Measurements from ENCODE around the gene TGFB2. TPM values are rescaled to one million over a fixed set of nuclear protein-coding genes. Genes with fewer than 3 reads are reported as not detected.

TGFB2 gene
- total RNA-seq, 1 donor from 2014 or later, result 46.8 TPM

DNA sequence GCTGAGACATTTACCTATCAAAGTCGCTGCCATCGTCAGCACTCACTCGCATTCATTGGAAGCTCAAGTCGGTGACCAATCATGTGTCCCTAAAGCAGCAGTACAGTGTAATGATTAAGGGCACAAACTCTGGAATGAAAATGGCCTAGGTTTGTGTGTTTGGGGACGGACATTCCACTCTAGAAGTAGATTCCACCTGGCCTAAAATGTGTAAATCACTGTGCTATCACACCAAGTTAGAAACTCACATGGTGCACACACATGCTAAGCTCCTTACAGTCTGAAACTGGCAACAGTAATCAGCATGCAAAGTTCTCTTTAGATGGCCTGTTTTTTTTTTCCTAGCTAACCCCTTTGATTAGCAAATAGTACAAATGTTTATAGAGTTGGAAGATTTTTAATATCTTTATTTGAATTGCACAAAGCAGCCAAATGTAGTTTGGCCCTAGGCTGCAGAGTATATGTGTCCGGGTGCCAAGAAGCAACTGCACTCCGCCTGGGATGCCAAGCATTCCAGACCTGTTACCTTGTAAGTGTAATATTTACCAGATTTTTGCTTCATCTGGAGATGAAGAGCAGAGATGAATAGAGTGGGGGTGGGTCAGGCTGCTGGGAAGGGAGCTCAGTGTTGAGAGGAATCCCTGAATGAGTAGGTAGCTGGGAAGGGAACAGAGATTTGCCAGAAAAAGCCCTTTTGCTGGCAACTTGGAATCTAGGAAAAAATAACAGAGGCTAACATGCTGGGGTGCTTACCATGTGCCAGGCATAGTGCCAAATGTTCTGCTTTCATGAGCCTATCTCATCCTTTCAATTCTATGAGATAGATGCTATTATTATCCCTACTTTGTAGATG is 35.2 kb downstream of the TGFB2 start:
- intact Hi-C loops (cut with DNase I), result no loop called here
- DNase-seq (ENCODE audit: low spot score) (no peak), ATAC-seq (no peak)

DNA sequence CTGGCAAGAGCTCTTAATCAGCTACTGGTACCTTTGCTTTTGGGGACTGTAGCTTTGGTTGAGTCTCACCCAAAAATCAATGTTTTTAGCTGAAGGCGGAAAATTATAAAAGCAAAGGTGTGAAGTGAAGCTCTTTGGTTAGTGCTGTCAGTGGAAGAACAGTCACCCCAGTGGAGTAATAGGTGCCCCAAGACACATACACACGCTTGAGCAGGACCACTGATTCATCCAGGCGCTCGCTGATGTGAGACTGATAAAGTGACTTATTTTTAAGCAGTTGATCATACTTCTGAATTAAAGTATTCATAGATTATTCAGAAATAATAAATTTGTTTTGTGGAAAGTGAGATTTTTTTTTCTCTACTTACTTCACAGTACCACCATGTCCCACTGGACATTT is 37.1 kb downstream of the TGFB2 start:
- DNase-seq (ENCODE audit: low spot score) (no peak), ATAC-seq (no peak)
- intact Hi-C loops (cut with DNase I), result no loop called here

DNA sequence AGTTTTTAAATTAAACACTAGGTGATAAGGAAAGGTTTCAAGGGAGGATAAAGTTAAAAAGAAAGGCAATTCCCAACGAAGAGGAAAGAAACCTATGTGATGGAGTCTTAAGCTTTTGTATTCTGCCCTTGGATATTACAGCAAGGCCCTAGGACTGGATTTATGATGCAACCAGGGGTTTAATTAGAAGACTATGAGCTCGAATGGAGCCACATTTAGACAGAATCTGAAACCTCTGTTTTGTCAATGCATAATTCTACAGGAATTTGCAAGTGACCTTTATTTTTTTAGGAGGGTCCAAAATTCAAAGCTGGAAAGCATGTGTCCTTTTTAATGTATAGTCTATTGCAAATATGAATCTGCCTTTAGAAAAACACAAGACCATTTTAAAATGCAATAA is 37.9 kb downstream of the TGFB2 start:
- DNase-seq (ENCODE audit: low spot score), result no peak
- intact Hi-C loops (cut with DNase I), result no loop called here
- ATAC-seq, result no peak

DNA sequence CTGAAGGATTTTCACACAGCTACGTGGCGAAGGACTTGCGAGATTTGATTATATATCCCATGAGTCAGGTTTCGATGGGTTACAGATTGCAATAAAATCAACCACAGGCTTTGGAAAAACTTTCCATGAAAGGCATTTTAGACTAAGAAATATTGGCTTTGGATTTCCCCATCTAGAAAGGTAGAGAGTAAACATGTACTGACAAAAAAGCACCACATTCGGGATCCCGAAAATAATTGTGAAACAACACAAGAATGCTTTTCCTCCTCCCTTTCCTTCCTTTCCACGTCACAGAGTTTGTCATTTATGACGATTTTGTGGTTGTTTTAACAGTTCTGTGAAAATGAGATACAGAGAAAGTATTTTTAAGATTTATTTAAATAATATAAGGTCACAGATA is 38.5 kb downstream of the TGFB2 start:
- intact Hi-C loops (cut with DNase I), result no loop called here
- DNase-seq (ENCODE audit: low spot score) (no peak), ATAC-seq (no peak)

DNA sequence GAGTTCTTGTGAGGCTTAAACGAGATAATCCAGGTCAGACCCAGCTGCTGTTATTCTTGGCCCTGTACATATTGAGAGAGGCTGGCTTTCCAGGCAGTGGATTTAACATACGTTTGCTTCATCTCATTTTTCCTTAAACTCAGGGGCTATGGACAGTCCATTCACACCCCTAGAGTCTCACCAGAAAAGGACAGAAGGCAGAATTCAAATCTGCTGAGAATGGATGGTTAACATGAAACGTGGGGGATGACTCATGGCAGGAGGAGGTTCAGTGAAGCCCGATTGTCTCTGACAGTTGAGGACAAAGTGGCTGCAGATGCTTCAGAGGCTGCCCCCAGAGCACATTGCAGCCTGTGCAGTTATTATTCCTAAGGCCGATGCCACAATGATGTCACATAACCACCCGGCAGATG is 39.5 kb downstream of the TGFB2 start:
- intact Hi-C loops (cut with DNase I), result no loop called here
- ATAC-seq (no peak), DNase-seq (ENCODE audit: low spot score) (no peak)

DNA sequence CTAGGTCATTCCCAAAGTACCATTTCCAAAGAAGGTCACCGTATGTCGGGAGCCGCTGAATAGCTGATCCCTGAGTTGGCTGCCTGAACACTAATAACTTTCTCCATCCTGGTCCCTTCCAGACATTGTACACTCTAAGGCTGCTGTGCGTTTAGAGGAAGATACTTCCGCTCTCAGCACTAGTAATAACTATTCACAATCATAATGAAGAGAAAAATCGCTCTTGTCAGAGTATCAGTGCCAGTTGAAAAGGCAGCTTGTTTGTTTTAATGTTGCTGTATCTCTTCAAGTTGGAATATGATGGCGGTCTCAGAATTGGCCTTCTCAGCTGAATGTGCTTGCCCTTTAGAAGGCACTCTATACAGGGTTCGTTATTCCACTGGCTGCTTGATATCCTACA is 43.5 kb downstream of the TGFB2 start:
- intact Hi-C loops (cut with DNase I), result no loop called here
- no peak for DNase-seq (ENCODE audit: low spot score)
- no peak for ATAC-seq

DNA sequence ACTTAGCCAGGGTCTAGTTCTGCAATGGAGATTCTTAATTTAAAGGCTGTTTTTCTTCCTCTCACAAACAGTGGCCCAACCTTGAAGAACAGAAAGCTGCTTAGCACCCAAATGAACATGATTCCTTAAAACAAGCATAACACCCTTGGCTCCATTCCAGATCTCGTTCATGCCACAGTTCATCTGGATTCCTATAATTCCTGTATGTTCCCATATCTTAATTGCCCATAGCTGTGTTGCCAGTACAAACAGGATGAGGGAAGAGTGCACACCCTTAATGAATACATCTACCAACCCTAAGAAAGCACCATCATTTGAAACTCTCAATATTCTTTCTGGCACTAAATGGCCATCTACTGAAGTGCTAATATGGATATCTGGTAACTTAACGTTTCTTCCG is 45.5 kb downstream of the TGFB2 start:
- ATAC-seq (no peak), DNase-seq (ENCODE audit: low spot score) (no peak)
- intact Hi-C loops (cut with DNase I), result no loop called here

DNA sequence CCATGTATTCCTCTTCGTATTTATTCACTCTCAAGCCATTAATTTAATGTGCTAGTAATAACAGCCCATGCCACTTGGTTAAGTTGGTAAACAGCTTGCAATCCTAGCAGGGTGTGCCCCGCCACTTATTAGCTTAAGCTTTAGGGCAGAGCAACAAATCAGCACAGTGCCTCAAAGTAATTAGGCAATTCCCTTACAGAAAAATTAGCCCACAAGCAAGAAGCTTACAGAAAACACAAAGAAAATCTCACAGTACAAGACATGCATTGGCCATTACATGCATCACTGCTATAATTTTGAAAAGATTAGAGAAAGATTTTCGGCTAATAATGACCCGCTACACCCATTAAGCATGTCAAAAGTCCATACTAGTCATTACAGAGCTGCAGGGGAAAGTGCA is 47.6 kb downstream of the TGFB2 start:
- DNase-seq (ENCODE audit: low spot score) (no peak), ATAC-seq (no peak)
- intact Hi-C loops (cut with DNase I), result no loop called here

DNA sequence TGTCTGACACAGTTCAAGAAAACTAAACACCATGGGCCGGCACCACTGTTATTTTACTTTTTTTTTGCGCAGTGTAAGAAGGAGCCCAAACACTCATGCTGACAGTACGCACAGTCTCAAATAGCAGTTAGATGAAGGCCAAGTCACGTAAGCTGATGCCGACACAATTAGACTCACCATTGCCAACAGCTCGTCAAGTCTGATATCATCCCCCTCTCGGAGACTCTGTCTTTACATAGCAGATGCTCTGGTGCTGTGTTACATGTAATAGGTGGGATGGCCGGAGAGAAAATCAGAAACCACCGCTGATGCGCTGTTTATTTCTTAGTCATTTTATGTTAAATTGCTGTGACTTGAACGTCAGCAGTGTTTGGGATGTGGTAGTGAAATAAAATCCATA is 49.3 kb downstream of the TGFB2 start:
- DNase-seq (ENCODE audit: low spot score), result no peak
- peak; percentile 76 for ATAC-seq
- intact Hi-C loops (cut with DNase I), result no loop called here

DNA sequence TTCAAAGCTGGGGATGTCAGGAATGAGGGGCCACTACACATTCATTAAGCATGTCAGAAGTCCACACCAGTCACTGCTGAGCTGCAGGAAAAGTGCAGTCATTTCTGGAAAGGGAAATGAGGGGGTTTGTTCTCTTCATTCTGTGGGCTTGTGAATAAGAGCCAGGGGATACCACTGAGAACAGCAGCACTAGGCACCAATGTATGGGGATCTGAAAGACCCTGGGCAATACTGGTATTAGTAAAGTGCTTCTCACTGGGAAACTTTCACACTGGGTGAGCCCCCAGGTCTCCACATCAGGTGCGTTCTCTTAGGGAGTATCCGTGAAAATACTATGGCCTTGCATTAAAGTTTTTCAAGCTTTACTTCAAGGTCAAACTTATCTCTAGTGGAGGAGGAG is 49.9 kb downstream of the TGFB2 start:
- peak; percentile 24 for ATAC-seq
- intact Hi-C loops (cut with DNase I), result no loop called here
- no peak for DNase-seq (ENCODE audit: low spot score)

DNA sequence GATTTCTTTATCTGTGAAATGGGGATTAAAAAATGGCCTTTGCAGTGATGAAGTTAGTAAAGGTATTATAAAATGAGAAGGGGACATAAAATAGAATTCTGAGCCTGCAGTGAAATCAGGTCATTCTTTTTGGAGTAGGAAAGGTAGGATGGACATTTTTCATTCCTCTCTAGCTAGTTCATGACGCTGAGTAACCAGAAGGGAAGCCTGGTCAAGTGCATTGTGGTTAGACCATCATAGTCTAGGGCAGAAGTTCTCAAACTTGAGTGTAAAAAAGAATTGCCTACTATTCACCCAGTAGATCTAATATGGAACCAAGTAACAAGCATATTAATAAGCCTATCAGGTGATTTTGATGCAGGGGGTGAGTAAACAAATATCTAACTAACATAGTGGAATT is 50.8 kb downstream of the TGFB2 start:
- DNase-seq (ENCODE audit: low spot score) (no peak), ATAC-seq (no peak)
- intact Hi-C loops (cut with DNase I), result no loop called here

DNA sequence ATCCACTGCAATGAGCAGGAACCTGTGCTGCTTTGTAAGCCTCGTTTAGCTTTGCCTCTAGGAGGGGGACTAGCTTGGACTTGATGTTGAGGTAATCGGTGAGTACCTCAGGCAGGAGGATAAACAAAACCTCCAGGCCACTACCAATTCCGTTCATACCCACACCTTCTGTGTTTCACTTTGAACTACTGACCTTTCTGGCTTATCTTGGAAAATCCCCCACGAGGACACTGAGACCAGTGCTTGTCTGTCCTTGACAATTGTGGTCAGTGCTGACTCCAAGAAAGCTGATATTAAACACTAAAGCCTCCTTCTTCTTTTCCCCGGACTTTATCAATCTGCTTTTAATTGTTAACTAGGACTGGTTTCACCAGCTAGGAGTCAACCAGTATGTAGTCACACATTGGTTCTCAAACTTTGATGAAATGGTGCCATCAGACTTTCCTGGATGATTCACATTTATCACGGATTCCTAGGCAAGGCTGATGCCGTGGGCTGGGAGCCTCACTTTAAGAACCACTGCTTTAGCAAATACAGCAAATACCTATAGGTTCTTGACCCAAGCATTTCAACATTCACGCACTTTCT is 52.7 kb downstream of the TGFB2 start:
- intact Hi-C loops (cut with DNase I), result no loop called here
- ATAC-seq (no peak), DNase-seq (ENCODE audit: low spot score) (no peak)

DNA sequence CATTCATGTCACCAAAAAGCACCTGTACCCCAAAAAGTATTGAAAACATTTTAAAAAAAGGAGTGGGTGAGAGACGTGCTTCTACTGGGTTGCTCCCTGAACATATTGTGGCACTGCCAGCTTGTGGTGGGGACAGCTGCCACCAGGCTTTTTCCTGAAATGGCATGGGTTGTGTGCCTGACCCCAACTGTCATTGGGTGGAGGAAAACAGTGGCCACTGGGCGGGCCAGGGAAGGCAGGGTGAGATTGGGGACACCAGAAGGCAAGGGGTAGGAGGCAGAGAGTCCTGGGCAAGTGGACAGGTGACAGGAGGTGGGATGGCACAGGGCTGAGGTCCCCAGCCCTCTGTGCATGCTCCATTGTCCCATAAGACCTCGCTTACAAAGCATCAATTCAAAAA is 55.5 kb downstream of the TGFB2 start:
- intact Hi-C loops (cut with DNase I), result no loop called here
- no peak for DNase-seq (ENCODE audit: low spot score)
- ATAC-seq, result no peak

DNA sequence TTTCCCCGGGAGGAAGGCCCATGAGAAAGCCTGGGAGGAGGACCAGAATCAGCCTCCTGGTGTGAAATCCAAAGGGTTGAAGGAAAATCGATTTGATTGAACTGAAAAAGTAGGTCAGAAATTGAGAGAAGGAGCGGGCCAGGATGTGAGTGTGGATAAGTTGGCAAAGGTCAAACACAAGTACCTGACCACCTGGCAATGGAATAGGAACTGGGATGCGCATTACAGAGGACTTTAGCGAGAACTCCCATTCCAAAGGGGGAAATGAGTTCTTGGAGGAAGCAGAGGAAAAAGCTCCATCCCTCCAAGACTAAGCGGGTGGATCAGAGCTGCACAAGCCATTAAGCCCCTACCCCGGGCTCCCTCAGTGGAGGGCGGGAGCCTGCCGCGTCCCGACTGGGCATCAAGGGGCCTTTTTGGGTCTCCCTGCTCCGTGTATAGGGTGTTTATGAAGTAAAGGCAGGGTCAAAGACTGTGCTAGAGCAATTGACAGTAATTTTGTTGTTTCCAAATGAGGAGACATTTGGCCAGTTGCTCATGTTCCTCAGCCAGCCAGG is 56.4 kb downstream of the TGFB2 start:
- DNase-seq (ENCODE audit: low spot score) (no peak), ATAC-seq (no peak)
- intact Hi-C loops (cut with DNase I), result no loop called here

DNA sequence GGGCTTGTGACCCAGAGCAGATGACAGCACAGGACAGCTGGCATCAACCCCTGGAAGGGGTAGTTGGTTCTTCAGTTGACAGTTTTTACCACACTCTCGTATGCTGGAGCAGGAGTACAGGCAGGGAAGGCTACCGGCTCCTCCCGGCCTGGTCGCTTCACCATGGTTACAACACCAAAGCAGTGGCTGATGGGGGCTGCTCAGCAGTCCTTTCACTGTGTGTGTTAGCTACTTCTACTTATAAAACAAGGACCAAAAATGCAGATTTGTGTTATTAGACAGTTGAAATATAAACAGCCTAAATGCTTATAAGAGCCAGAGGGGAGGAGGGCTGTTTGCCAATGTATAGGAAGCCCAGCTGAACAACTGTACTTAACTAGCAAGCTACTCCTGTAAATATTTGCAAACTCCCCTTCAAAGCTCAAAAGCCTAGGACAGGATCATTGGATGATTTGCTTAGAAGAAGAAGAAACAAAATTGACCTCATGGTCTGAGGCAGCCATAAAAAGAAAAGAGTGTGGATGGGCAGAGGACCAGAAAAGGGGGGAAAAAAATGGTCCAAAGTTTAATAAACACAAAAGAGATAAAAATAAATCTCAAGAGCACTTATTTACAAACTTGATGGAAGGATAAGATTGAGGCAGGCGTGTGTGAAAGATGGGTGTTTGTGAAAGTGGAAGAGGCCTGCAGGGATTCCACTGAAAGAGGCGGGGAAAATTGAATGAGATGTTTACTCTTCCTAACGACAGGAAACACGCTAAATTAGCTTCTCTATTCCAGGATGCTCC is 57.1 kb downstream of the TGFB2 start:
- DNase-seq (ENCODE audit: low spot score), result no peak
- ATAC-seq, result no peak
- intact Hi-C loops (cut with DNase I), result no loop called here

DNA sequence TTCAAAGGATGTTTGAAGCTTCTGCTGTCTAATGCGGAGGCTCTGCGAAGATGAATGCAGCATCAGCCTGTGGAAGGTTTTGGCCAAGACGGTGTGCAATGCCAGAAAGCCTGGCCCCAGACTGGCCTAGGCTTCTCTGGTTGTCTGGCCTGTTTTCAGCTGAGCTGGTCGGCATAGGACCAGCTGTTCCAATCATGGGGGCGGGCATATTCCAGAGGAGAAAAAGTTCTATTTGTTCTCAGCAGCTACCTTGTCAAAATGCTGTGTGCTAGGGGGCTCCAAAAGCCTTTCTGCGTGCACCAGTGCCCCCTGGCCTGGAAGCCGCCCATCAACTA is 57.6 kb downstream of the TGFB2 start:
- DNase-seq (ENCODE audit: low spot score) (no peak), ATAC-seq (no peak)
- intact Hi-C loops (cut with DNase I), result no loop called here

DNA sequence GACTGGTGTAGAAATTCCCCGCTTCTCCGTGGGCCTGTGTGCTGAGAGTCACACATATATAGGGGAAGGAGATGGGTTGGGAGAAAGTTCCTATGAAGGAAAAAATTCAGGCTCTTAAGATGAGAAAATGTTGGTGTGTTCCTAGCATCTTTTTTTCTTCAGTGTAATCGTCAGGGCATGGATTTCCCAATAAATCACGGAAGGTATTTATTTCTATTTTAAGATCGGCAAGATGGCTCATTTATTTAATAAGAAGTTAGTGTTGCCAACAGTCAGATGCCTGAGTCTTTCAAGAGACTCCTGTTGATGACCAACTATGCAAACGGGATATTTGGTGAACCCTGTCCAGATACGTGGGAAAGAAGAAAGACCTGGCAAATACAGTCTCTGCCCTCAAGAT is 58.2 kb downstream of the TGFB2 start:
- intact Hi-C loops (cut with DNase I), result no loop called here
- ATAC-seq, result no peak
- DNase-seq (ENCODE audit: low spot score), result no peak

DNA sequence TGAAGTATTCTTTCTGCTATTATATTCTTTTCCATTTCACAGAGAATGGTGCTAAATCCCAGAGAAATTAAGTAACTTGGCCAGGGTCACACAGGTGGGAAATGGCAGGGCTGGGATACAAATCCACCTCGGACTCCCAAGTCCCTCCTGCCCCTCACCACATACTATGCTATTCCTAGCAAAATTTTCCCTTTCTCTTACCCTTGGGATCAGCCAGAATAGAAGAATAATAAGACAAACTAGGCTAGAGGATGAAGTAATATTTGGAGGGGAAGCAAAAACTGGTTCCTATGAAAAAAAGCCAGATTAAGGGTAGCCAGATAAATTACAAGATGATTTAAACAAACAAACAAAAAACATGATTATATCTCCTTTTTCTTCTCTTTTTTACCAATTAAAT is 62.5 kb downstream of the TGFB2 start:
- DNase-seq (ENCODE audit: low spot score) (no peak), ATAC-seq (peak; percentile 53)
- intact Hi-C loops (cut with DNase I), result no loop called here

DNA sequence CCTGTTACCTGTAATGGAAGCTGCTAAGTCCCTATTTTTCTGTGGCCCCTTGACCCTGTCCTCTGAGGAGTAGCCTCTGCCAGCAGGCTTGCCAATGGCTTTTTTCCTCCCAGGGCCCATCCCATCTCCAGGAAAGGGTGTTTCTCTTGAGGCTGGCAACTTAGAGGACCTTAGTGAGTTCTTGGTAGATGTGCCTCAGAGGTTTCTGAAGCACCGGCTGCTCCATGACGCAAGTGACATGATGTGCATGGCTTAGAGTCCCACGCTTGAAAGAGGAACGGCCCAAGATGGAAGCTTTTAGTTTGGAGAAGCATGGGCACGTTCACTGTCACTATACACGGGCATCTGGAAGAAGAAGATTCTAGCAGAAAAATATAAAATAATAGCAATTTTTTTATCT is 63.0 kb downstream of the TGFB2 start:
- intact Hi-C loops (cut with DNase I), result no loop called here
- no peak for ATAC-seq
- DNase-seq (ENCODE audit: low spot score), result no peak

DNA sequence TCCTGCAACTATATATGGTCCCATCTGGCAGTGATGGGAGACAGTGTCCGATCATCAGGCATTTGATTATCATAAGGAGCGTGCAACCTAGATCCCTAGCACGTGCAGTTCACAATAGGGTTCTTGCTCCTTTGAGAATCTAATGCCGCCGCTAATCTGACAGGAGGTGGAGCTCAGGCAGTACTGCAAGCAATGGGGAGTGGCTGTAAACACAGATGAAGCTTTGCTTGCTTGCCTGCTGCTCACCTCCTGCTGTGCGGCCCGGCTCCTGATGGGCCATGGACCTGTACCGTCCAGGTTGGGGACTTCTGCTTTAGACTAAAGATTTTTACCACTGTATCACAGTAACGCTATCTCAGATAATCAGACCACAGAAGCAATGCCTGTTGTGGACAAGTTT is 63.8 kb downstream of the TGFB2 start:
- intact Hi-C loops (cut with DNase I), result no loop called here
- DNase-seq (ENCODE audit: low spot score) (no peak), ATAC-seq (no peak)

Measured in sciatic nerve (tissue), 2 donors.